Thyroid gland (tissue), 4 donors: ENCODE data around the gene IL10RA.

ENCODE experiments used
- POLR2A ChIP-seq, 2 donors: fragments of 450-650 bp; IDR thresholded peaks; one replicate each; pipeline ENCODE4 v1.6.1; 2017; ENCODE audit warnings: antibody characterized with exemption in 2 of 2, mild to moderate bottlenecking in 2 of 2, moderate library complexity in 1 of 2
- TF ChIP-seq, protein P1 (sequence below), 6 experiments: fragments of 200-600 bp in 3 of 6; fragments of 450-650 bp in 3 of 6; sonication (generic) in 3 of 6; IDR thresholded peaks; one replicate each; pipeline ENCODE4 v1.5.1; 2016 to 2019; ENCODE audit warnings: antibody characterized with exemption in 6 of 6, mild to moderate bottlenecking in 2 of 6, inconsistent platforms in 1 of 6, moderate library complexity in 1 of 6

DNA sequence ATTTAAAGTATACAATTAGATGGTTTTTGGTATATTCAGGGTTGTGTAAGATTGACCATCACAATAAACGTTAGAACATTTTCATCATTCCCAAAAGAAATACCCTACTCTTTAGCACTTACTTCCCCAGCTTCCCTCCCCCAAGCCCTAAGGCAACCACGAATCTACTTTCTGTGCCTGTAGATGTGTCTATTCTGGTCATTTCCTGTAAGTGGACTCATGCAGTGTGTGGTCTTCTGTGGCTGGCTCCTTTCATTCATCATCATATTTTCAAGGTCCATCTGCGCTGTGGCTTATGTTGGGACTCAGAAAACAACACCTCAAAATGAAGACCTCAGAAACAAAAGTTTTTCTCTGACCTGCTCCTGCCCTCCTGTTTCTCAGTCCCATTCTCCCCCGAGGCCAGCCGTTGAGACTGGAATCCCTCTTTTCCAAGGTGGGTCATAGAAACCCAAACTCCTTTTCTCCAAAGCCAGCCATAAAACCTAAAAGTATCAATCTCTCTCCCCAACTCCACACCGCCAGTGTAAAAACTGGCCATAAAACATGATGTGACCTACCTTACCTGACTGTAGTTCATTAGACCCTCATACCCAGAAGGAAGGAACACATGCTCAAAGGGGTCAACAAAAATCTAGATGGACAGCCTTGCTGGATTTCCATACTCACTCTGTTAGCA is 44.1 kb upstream of the IL10RA start:
- TF ChIP-seq POLR2A (IDR thresholded peaks at IDR 0.05) = no peak
- TF ChIP-seq, protein P1, sequence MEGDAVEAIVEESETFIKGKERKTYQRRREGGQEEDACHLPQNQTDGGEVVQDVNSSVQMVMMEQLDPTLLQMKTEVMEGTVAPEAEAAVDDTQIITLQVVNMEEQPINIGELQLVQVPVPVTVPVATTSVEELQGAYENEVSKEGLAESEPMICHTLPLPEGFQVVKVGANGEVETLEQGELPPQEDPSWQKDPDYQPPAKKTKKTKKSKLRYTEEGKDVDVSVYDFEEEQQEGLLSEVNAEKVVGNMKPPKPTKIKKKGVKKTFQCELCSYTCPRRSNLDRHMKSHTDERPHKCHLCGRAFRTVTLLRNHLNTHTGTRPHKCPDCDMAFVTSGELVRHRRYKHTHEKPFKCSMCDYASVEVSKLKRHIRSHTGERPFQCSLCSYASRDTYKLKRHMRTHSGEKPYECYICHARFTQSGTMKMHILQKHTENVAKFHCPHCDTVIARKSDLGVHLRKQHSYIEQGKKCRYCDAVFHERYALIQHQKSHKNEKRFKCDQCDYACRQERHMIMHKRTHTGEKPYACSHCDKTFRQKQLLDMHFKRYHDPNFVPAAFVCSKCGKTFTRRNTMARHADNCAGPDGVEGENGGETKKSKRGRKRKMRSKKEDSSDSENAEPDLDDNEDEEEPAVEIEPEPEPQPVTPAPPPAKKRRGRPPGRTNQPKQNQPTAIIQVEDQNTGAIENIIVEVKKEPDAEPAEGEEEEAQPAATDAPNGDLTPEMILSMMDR (IDR thresholded peaks at IDR 0.05) = no peak
